HEK293 (cell line): ENCODE data around the gene MAP3K12.

Source experiments
- CTCF ChIA-PET: fragments of 350-600 bp; formaldehyde crosslinking; extraction: SDS; loops from one replicate; lab custom pipeline; 2021; ENCODE audit warnings: antibody characterized with exemption; lab: Yijun Ruan, JAX
- POLR2A ChIA-PET: fragments of 300-600 bp; formaldehyde crosslinking; extraction: SDS; loops from one replicate; lab custom pipeline; 2020; ENCODE audit warnings: antibody characterized with exemption, inconsistent platforms; lab: Yijun Ruan, JAX
- H3K27ac ChIP-seq: fragments of 200-500 bp; sonication (Bioruptor generic); 2 replicates; pipeline ENCODE4 v1.5.1; 2014; ENCODE audit warnings: low read depth, low read length, control low read depth, inconsistent platforms; ENCODE audit errors: extremely low read depth
- H3K36me3 ChIP-seq, 2 experiments: fragments of 200-500 bp in 1 of 2; sonication (Bioruptor generic) in 1 of 2; 1 replicate in 1 of 2; 2 replicates in 1 of 2; pipeline ENCODE4 v1.5.1; 2014 to 2017; ENCODE audit warnings: inconsistent platforms in 2 of 2, low read length in 2 of 2; ENCODE audit not compliant: control insufficient read depth in 2 of 2, insufficient read depth in 1 of 2
- H3K4me1 ChIP-seq: fragments of 200-500 bp; sonication (Bioruptor generic); 2 replicates; pipeline ENCODE4 v1.5.1; 2014; ENCODE audit warnings: mild to moderate bottlenecking, low read length, inconsistent platforms; ENCODE audit not compliant: control insufficient read depth, insufficient read depth
- H3K4me3 ChIP-seq: 2 replicates; pipeline ENCODE4 v1.5.1; 2011; ENCODE audit warnings: low read depth, mild to moderate bottlenecking, control low read depth, low read length, moderate library complexity
- H3K9me3 ChIP-seq: fragments of 200-500 bp; sonication (Bioruptor generic); 2 replicates; pipeline ENCODE4 v1.5.1; 2014; ENCODE audit warnings: low read depth, low read length, inconsistent platforms; ENCODE audit not compliant: control insufficient read depth, insufficient read depth
- SP2 ChIP-seq: fragments of 450-650 bp; formaldehyde crosslinking; IDR thresholded peaks from 2 replicates; pipeline ENCODE4 v1.5.1; 2016; ENCODE audit warnings: missing biosample characterization, missing genetic modification characterization
- ZBTB48 ChIP-seq: fragments of 450-650 bp; formaldehyde crosslinking; IDR thresholded peaks from 2 replicates; pipeline ENCODE4 v1.5.1; 2016; ENCODE audit warnings: missing biosample characterization, missing genetic modification characterization
- ZEB2 ChIP-seq: fragments of 450-650 bp; formaldehyde crosslinking; IDR thresholded peaks from 2 replicates; pipeline ENCODE4 v1.5.1; 2016; ENCODE audit warnings: missing biosample characterization, missing genetic modification characterization
- ZFP3 ChIP-seq: fragments of 450-650 bp; formaldehyde crosslinking; IDR thresholded peaks from 2 replicates; pipeline ENCODE4 v1.5.1; 2016; ENCODE audit warnings: low read depth, missing biosample characterization, missing genetic modification characterization
- ZNF16 ChIP-seq: fragments of 450-650 bp; formaldehyde crosslinking; IDR thresholded peaks from 2 replicates; pipeline ENCODE4 v1.5.1; 2016; ENCODE audit warnings: low read depth, missing biosample characterization, missing genetic modification characterization
- ZNF211 ChIP-seq: fragments of 450-650 bp; formaldehyde crosslinking; IDR thresholded peaks from 2 replicates; pipeline ENCODE4 v1.5.1; 2016; ENCODE audit warnings: low read depth, missing biosample characterization, missing genetic modification characterization
- ZNF214 ChIP-seq: fragments of 450-650 bp; formaldehyde crosslinking; IDR thresholded peaks from 2 replicates; pipeline ENCODE4 v1.5.1; 2017; ENCODE audit warnings: missing biosample characterization, mild to moderate bottlenecking, missing genetic modification characterization, borderline replicate concordance
- ZNF24 ChIP-seq: fragments of 450-650 bp; formaldehyde crosslinking; IDR thresholded peaks from 2 replicates; pipeline ENCODE4 v1.5.1; 2016; ENCODE audit warnings: missing biosample characterization, missing genetic modification characterization
- ZNF266 ChIP-seq: fragments of 450-650 bp; formaldehyde crosslinking; IDR thresholded peaks from 2 replicates; pipeline ENCODE4 v1.5.1; 2016; ENCODE audit warnings: missing biosample characterization, missing genetic modification characterization, low read depth
- ZNF404 ChIP-seq: fragments of 450-650 bp; formaldehyde crosslinking; IDR thresholded peaks from 2 replicates; pipeline ENCODE4 v1.5.1; 2017; ENCODE audit warnings: missing biosample characterization, missing genetic modification characterization
- ZNF560 ChIP-seq: fragments of 450-650 bp; formaldehyde crosslinking; IDR thresholded peaks from 2 replicates; pipeline ENCODE4 v1.5.1; 2017; ENCODE audit warnings: missing biosample characterization, missing genetic modification characterization, borderline replicate concordance
- ZNF571 ChIP-seq: fragments of 450-650 bp; formaldehyde crosslinking; IDR thresholded peaks from 2 replicates; pipeline ENCODE4 v1.5.0; 2017; ENCODE audit warnings: missing biosample characterization, missing genetic modification characterization
- ZNF654 ChIP-seq: fragments of 450-650 bp; formaldehyde crosslinking; IDR thresholded peaks from 2 replicates; pipeline ENCODE4 v1.5.1; 2016; ENCODE audit warnings: low read depth, missing biosample characterization, missing genetic modification characterization
- ZNF785 ChIP-seq: fragments of 450-650 bp; formaldehyde crosslinking; IDR thresholded peaks from 2 replicates; pipeline ENCODE4 v1.5.1; 2016; ENCODE audit warnings: missing biosample characterization, missing genetic modification characterization
- TF ChIP-seq, protein P1 (sequence below): fragments of 450-650 bp; formaldehyde crosslinking; IDR thresholded peaks from 2 replicates; pipeline ENCODE4 v1.5.1; 2016; ENCODE audit warnings: missing biosample characterization, missing genetic modification characterization
- TF ChIP-seq, protein P2 (sequence below): fragments of 450-650 bp; formaldehyde crosslinking; IDR thresholded peaks from 2 replicates; pipeline ENCODE4 v1.5.1; 2016; ENCODE audit warnings: missing biosample characterization, missing genetic modification characterization
- TF ChIP-seq, protein P3 (sequence below): fragments of 450-650 bp; formaldehyde crosslinking; IDR thresholded peaks from 2 replicates; pipeline ENCODE4 v1.5.1; 2016; ENCODE audit warnings: missing biosample characterization, missing genetic modification characterization
- TF ChIP-seq, protein P4 (sequence below): fragments of 450-650 bp; formaldehyde crosslinking; IDR thresholded peaks from 2 replicates; pipeline ENCODE4 v1.5.1; 2016; ENCODE audit warnings: missing biosample characterization, missing genetic modification characterization
- TF ChIP-seq, protein P5 (sequence below): fragments of 450-650 bp; formaldehyde crosslinking; IDR thresholded peaks from 2 replicates; pipeline ENCODE4 v1.5.1; 2016; ENCODE audit warnings: missing biosample characterization, missing genetic modification characterization, low read depth
- TF ChIP-seq, protein P6 (sequence below): fragments of 450-650 bp; formaldehyde crosslinking; IDR thresholded peaks from 2 replicates; pipeline ENCODE4 v1.5.1; 2017; ENCODE audit warnings: missing biosample characterization, missing genetic modification characterization

Gene MAP3K12

DNA sequence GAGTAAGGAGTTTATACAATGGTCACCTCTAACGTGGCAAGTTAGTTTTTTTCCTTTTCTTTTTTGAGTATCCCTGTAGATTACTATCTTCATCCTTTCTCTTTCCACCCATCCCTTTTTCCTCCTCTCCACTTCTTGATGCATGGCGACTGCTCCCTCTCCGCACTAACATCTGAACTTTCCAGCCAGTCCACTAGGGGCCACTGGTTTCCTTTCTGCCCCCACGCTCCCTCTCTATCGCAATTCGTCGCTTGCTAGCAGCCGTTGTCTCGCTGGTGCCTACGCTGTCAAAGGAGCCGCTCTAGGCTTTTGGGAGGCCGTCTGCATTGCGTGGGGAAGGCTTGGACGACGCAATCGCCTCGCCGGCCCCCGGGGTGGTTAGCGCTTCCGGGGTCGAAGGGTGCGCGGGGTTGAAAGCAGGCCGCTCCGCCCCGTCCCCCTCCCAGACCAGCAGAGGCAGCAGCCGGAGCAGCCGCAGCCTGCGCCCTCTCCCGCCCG, 47.5 kb downstream of the MAP3K12 start, which contains the start of gene PCBP2 (continued):
- TF ChIP-seq, protein P1, sequence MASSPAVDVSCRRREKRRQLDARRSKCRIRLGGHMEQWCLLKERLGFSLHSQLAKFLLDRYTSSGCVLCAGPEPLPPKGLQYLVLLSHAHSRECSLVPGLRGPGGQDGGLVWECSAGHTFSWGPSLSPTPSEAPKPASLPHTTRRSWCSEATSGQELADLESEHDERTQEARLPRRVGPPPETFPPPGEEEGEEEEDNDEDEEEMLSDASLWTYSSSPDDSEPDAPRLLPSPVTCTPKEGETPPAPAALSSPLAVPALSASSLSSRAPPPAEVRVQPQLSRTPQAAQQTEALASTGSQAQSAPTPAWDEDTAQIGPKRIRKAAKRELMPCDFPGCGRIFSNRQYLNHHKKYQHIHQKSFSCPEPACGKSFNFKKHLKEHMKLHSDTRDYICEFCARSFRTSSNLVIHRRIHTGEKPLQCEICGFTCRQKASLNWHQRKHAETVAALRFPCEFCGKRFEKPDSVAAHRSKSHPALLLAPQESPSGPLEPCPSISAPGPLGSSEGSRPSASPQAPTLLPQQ (tag by site-specific recombination) = peak; percentile 76
- TF ChIP-seq ZNF785 (no peak; the same call in 1 of the 2 replicates), ZNF211 (no peak), SP2 (tag by site-specific recombination) (peak; percentile 82), ZNF16 (no peak), ZNF404 (no peak), ZNF571 (tag by site-specific recombination) (no peak), ZNF24 (tag by site-specific recombination) (peak; percentile 91; the same call in 1 of the 2 replicates), ZEB2 (tag by site-specific recombination) (peak; percentile 82)
- TF ChIP-seq, protein P2, sequence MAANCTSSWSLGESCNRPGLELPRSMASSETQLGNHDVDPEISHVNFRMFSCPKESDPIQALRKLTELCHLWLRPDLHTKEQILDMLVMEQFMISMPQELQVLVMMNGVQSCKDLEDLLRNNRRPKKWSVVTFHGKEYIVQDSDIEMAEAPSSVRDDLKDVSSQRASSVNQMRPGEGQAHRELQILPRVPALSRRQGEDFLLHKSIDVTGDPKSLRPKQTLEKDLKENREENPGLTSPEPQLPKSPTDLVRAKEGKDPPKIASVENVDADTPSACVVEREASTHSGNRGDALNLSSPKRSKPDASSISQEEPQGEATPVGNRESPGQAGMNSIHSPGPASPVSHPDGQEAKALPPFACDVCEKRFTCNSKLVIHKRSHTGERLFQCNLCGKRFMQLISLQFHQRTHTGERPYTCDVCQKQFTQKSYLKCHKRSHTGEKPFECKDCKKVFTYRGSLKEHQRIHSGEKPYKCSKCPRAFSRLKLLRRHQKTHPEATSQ (tag by site-specific recombination) = 0 out of 2 replicates have a peak, but pooled peaks have one; percentile 60
- TF ChIP-seq, protein P3, sequence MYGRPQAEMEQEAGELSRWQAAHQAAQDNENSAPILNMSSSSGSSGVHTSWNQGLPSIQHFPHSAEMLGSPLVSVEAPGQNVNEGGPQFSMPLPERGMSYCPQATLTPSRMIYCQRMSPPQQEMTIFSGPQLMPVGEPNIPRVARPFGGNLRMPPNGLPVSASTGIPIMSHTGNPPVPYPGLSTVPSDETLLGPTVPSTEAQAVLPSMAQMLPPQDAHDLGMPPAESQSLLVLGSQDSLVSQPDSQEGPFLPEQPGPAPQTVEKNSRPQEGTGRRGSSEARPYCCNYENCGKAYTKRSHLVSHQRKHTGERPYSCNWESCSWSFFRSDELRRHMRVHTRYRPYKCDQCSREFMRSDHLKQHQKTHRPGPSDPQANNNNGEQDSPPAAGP (tag by site-specific recombination) = peak; percentile 89
- TF ChIP-seq, protein P4, sequence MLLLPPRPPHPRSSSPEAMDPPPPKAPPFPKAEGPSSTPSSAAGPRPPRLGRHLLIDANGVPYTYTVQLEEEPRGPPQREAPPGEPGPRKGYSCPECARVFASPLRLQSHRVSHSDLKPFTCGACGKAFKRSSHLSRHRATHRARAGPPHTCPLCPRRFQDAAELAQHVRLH (tag by site-specific recombination) = peak; percentile 99

DNA sequence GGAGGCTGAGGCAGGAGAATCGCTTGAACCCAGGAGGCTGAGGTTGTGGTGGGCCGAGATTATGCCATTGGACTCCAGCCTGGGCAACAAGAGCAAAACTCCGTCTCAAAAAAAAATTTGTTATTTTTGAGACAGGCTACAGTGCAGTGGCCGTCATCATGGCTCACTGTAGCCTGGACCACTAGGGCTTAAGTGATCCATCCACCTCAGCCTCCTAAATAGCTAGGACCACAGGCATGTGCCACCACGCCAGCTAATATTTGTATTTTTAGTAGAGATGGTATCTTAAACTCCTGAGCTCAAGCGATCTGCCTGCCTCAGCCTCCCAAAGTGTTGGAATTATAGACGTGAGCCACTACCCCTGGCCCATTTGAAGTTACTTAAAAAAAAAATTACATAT, 48.3 kb downstream of the MAP3K12 start:
- TF ChIP-seq ZBTB48 (tag by site-specific recombination) (no peak), ZFP3 (tag by site-specific recombination) (no peak), ZNF266 (tag by site-specific recombination) (no peak), ZNF560 (no peak), ZNF214 (tag by site-specific recombination) (no peak), ZNF654 (tag by site-specific recombination) (no peak)
- TF ChIP-seq, protein P5, sequence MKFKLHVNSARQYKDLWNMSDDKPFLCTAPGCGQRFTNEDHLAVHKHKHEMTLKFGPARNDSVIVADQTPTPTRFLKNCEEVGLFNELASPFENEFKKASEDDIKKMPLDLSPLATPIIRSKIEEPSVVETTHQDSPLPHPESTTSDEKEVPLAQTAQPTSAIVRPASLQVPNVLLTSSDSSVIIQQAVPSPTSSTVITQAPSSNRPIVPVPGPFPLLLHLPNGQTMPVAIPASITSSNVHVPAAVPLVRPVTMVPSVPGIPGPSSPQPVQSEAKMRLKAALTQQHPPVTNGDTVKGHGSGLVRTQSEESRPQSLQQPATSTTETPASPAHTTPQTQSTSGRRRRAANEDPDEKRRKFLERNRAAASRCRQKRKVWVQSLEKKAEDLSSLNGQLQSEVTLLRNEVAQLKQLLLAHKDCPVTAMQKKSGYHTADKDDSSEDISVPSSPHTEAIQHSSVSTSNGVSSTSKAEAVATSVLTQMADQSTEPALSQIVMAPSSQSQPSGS (tag by site-specific recombination) = no peak
- TF ChIP-seq, protein P6, sequence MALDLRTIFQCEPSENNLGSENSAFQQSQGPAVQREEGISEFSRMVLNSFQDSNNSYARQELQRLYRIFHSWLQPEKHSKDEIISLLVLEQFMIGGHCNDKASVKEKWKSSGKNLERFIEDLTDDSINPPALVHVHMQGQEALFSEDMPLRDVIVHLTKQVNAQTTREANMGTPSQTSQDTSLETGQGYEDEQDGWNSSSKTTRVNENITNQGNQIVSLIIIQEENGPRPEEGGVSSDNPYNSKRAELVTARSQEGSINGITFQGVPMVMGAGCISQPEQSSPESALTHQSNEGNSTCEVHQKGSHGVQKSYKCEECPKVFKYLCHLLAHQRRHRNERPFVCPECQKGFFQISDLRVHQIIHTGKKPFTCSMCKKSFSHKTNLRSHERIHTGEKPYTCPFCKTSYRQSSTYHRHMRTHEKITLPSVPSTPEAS (tag by site-specific recombination) = no peak
- TF ChIP-seq, protein P2 (tag by site-specific recombination) = no peak
- no peak overlapping the region for H3K4me3 ChIP-seq
- peaks cover 3% of the 10 kb centered on the region for H3K4me1 ChIP-seq
- H3K9me3 ChIP-seq = no peaks in the 10 kb centered on the region
- H3K27ac ChIP-seq = no peak overlapping the region
- POLR2A ChIA-PET = interaction anchor here (0.6 to 2.9 kb wide), 5 partner anchors 10 to 271 kb away, joined by 3 to 11 read pairs (median 4); partner anchors contain the start of genes PRR13, TARBP2 and ZNF740
- peaks cover 16 to 54% of the 10 kb centered on the region in 2 experiments for H3K36me3 ChIP-seq
- CTCF ChIA-PET = interaction anchor here (0.6 to 1.0 kb wide), 7 partner anchors 11 to 383 kb away, joined by 3 to 5 read pairs (median 3); partner anchors contain the start of gene AAAS
